Stimulated activated CD8-positive, alpha-beta memory T cell treated with anti-CD3 and anti-CD28 coated beads, Interleukin-7, amount 100 ng/mL, for 24 hours (primary cell): ENCODE measurements around the gene HPN.
"Not testable (repeated sequence)": the region's sequence is repeated elsewhere in the genome, so short reads cannot be mapped to it uniquely, and the experiment has no call there.

Experiments used
- DNase-seq: peaks from one replicate; pipeline ENCODE4 v3.0.0-alpha.2; 2020; ENCODE audit warnings: low read depth

Gene HPN

GRCh38 chr19:35042954-35043604 is 1.6 kb downstream of the HPN start:
- DNase-seq = no peak

GRCh38 chr19:35043906-35044305 is 2.4 kb downstream of the HPN start:
- DNase-seq = no peak

DNA sequence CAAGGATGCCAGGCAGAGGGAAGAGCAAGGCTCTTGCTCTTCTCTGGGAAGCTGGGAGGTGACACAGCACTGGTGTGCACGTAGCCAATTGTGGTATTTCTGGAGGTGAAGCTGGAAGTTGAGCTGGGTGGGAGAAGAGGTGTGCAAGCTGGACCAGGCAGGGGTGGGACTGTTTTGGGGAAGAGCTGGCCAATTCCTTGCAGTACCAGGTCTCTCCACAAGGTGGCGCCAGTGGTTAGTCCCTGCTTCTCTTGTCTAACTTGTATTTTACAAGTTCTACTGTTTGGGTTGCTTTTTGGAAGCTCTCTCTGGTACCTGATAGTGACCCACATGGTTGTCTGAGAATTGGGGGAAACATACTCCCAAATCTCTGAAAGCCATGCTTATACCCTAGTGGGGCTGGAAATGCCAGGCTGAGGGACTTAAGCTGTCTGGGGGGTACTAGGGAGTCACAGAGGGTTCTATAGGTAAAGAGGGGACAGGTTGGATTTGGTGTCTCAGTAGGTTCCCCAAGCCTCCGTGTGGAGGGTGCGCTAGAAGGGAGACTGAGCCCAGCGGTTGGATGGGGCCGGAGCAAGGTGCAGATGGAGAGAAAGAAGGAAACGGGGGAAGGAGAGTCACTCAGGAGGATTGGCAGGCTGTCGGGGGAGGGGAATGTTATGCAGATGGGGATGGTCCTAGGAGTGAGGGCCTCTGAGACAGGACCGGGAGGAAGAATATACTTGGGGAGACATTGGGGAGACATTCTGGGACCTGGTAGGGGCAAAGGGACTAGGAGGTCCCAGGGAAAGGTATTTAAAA is 3.0 kb downstream of the HPN start:
- peak; percentile 46 for DNase-seq

DNA sequence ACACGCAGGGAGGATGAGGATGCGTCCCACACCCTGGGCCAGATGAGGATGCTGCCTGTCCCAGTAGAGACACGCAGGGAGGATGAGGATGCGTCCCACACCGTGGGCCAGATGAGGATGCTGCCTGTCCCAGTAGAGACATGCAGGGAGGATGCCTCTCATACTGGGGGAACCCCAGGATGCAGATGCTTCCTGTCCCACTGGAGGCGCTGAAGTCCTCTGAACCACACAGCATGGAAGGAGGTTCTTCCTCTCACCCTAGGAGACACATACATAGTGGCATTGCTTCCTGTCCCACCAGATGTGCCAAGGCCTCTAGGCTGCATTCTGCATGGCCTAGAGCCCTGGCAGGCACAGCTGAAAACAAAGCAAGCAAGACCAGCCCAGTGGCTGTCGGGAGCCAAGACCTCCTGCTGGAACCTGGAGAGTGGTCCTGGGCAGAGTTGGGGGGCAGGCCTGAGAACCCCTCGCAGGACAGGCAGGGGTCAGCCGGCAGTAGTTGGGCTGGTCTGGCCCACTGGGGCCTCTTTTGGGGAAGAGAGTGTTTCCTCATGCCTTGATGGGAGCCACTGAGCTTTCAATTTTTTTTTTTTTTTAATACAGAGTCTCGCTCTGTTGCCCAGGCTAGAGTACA is 4.3 kb downstream of the HPN start:
- no peak for DNase-seq

DNA sequence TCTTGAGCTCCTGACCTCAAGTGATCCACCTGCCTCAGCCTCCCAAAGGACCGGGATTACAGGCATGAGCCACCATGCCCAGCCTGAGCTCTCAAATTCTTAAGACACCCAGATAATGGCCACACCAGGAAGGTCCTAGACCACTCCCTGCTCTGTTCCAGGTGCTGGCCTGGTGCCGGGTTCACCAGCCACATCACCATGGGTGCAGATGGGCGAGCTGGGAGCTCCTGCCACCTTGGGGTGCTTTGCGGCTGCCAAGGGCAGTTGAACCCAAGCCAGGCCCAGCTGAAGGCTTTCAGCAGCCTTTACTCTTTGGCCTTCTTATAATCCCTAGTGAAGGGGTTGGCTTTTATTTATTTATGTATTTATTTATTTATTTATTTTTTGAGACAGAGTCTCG is 4.9 kb downstream of the HPN start:
- DNase-seq = no peak

GRCh38 chr19:35048911-35049411 is 7.4 kb downstream of the HPN start:
- no peak for DNase-seq

GRCh38 chr19:35049456-35049855 is 7.9 kb downstream of the HPN start:
- DNase-seq = no peak

GRCh38 chr19:35050662-35051061 is 9.1 kb downstream of the HPN start:
- not testable (repeated sequence) for DNase-seq

DNA sequence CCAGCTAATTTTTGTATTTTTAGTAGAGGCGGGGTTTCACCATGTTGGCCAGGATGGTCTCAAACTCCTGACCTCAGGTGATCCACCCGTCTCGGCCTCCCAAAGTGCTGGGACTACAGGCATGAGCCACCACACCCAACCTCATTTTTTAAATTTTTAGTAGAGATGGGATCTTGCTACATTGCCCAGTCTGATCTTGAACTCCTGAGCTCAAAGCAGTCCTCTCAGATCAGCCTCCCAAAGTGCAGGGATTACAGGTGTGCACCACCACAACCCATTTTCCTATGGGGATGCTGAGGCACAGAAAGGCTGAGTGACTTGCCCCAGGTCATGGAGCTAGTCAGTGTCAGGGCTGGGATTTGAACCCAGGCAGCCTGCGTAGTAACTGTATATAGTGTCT is 9.7 kb downstream of the HPN start:
- not testable (repeated sequence) for DNase-seq

- DNase-seq = no peak
These were observed 10.3 kb downstream of the HPN start for GRCh38 chr19:35051796-35052195.

DNA sequence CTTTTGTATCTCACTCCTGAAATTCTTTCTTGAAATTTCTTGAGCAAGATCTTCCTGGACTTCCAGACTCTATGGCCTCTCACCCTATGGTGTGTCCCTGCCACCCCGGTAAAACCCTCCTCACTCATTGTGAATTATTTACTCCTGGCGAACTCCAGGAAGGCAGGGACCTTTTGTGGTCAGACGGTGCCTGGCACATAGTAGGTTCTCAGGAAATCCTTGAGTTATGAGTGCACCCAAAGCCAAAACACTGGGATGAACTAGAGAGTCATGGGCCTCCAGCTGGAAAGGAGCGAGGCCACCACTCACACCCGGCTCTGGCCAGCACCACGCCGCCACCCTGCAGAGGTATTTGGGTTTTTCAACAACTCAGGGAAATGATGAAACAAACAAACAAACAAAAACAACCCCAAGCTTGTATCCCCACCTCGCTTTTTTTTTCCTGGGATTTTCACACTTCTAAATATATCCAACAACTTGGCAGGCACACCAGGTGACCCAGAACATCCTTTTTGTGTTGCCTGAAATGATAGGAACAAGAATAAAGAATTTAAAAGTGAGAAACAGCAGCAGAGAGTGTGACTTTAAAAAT is 11.2 kb downstream of the HPN start:
- no peak for DNase-seq

- no peak for DNase-seq
These were observed 12.3 kb downstream of the HPN start for GRCh38 chr19:35053667-35054293.

DNA sequence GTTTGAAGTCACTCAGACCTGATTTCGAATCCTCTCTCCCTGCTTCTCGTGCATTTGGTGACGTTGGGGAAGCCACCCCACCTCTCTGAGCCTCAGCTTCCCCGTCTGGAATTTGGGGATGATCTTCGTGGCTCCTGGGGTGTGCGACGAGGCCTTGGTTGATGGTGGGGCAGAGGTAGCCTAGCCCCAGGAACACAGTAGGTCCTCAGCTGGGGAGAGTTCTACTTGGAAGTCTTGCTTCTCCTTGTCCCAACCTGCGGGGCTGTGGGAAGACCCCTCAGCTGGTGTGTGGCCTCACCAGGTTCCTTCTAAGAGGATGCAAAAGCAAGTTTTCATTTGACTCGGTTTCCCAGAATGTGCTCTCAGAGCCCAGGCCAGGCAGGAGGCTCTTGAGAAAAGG is 13.1 kb downstream of the HPN start:
- DNase-seq = no peak

DNA sequence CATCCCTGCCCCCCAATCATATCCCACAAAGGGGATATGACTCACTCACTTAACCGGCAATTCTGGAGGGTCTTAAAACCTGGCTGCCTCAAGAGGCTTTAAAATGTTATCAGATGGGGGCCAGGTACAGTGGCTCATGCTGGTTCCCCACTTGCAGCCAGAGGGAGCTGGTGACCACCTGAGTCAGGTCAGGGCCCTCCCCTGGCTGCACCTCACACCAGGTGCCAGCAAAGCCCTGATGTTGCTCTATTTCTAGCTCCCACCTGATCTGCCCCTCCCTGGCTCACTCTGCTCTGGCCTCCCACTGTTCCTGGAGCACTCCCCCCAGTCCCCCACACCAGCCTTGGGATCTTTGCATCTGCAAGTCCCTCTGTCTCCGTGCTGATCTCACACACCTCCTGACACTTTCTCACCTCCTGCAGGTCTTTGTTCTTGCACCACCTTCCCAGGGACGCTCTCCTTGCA is 14.2 kb downstream of the HPN start:
- DNase-seq = no peak

- DNase-seq = no peak
These were observed 15.1 kb downstream of the HPN start for GRCh38 chr19:35056513-35057063.

GRCh38 chr19:35058370-35058769 is 16.8 kb downstream of the HPN start:
- no peak for DNase-seq

GRCh38 chr19:35059006-35059798 is 17.7 kb downstream of the HPN start:
- DNase-seq = no peak

GRCh38 chr19:35059799-35060091 is 18.2 kb downstream of the HPN start:
- no peak for DNase-seq

- no peak for DNase-seq
These were observed 18.8 kb downstream of the HPN start for GRCh38 chr19:35060160-35060855.

- no peak for DNase-seq
These were observed 20.3 kb downstream of the HPN start for GRCh38 chr19:35061583-35062373.
